Smooth muscle cell (in vitro differentiated cells): Measurements from ENCODE around the gene TEX264. TPM values are rescaled to one million over a fixed set of nuclear protein-coding genes. Genes with fewer than 3 reads are reported as not detected.

ENCODE experiments used
- DNase-seq: peaks from one replicate; lab custom pipeline; 2025; ENCODE audit not compliant: unreplicated experiment; lab: John Stamatoyannopoulos, UW
- H2AFZ ChIP-seq: fragments of 200-600 bp; sonication (generic); 2 replicates; pipeline ENCODE4 v1.6.0; 2016; ENCODE audit warnings: antibody characterized with exemption, low read depth, mild to moderate bottlenecking
- H3F3A ChIP-seq: fragments of 200-600 bp; sonication (generic); 2 replicates; pipeline ENCODE4 v1.6.0; 2017; ENCODE audit warnings: antibody characterized with exemption, low read depth
- H3K27ac ChIP-seq: fragments of 200-600 bp; sonication (generic); 2 replicates; pipeline ENCODE4 v1.5.1; 2016; ENCODE audit warnings: low read depth, mild to moderate bottlenecking
- H3K27me3 ChIP-seq: fragments of 200-600 bp; sonication (generic); 2 replicates; pipeline ENCODE4 v1.6.1; 2016; ENCODE audit warnings: low read depth, mild to moderate bottlenecking
- H3K36me3 ChIP-seq: fragments of 200-600 bp; sonication (generic); 2 replicates; pipeline ENCODE4 v1.5.1; 2016; ENCODE audit warnings: low read depth
- H3K4me1 ChIP-seq: fragments of 200-600 bp; sonication (generic); 2 replicates; pipeline ENCODE4 v1.5.1; 2016; ENCODE audit warnings: low read depth
- H3K4me2 ChIP-seq: fragments of 200-600 bp; sonication (generic); 2 replicates; pipeline ENCODE4 v1.6.0; 2016; ENCODE audit warnings: mild to moderate bottlenecking
- H3K4me3 ChIP-seq: fragments of 200-600 bp; sonication (generic); 2 replicates; pipeline ENCODE4 v1.5.1; 2016; ENCODE audit warnings: mild to moderate bottlenecking
- H3K79me2 ChIP-seq: fragments of 200-600 bp; sonication (generic); 2 replicates; pipeline ENCODE4 v1.6.0; 2016; ENCODE audit warnings: low read depth, mild to moderate bottlenecking
- H3K9ac ChIP-seq: fragments of 200-600 bp; sonication (generic); 2 replicates; pipeline ENCODE4 v1.6.0; 2016; ENCODE audit warnings: low read depth
- H3K9me3 ChIP-seq: fragments of 200-600 bp; sonication (generic); replicated peaks from 2 replicates; pipeline ENCODE4 v1.5.1; 2016; ENCODE audit warnings: low read depth
- H4K20me1 ChIP-seq: fragments of 200-600 bp; sonication (generic); 2 replicates; pipeline ENCODE4 v1.6.0; 2016; ENCODE audit warnings: low read depth
- WGBS: methylation state at CpG from one replicate; pipeline ENCODE4 v1.1.7; 2016; ENCODE audit warnings: low lambda C conversion rate; 5-methylcytosine and 5-hydroxymethylcytosine counted together
- polyA plus RNA-seq: library from polyadenylated mRNA; unstranded; fragments of >200 nt; fragmentation: Nextera tagmentation; extraction: Ambion mirVana; gene quantifications from 2 replicates; pipeline ENCODE4 v1.2.1, GENCODE V29; 2016
- total RNA-seq: library from RNA; depleted of rRNA; stranded (reverse); fragments of >200 nt; gene quantifications from 2 replicates; pipeline ENCODE4 v1.2.3, GENCODE V29; 2014
- TF ChIP-seq, protein P1 (sequence below): fragments of 200-600 bp; sonication (generic); IDR thresholded peaks from 2 replicates; pipeline ENCODE4 v1.5.1; 2017; ENCODE audit warnings: borderline replicate concordance, mild to moderate bottlenecking, antibody characterized with exemption; ENCODE audit not compliant: insufficient read depth, poor library complexity, severe bottlenecking

TEX264 gene
- total and polyA plus RNA-seq, 2 experiments from 2014 or later = 39.8 to 41.0 TPM

DNA sequence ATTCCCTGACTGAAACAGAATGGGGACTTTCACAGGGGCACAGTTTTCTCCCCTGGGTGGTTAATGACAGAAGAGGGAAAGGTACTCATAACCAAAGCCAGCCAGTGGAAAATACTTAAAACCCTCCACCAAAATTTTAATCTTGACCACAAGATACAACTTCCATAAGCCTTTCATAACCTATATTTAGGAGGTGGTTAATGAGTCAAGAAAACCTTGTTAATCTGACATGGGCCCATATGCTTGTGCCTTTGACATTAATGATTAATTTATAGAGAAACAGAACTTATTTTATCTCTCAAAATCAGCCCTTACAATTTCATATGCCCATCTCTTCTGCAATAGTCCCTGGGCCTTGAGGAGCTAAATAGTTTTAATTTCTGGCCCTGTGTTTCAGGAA lies 76.8 kb downstream of the TEX264 start:
- no peak overlapping the region for H3K4me2 ChIP-seq
- H3K9ac ChIP-seq = no peak overlapping the region
- H3K4me3 ChIP-seq = no peak overlapping the region
- no peak overlapping the region for H3K27ac ChIP-seq
- no peaks in the 10 kb centered on the region for H4K20me1 ChIP-seq
- H3K27me3 ChIP-seq = no peaks in the 10 kb centered on the region
- H3K4me1 ChIP-seq = no peaks in the 10 kb centered on the region
- no peaks in the 10 kb centered on the region for H3K9me3 ChIP-seq
- H3K36me3 ChIP-seq = no peaks in the 10 kb centered on the region
- no peaks in the 10 kb centered on the region for H3F3A ChIP-seq
- TF ChIP-seq, protein P1, sequence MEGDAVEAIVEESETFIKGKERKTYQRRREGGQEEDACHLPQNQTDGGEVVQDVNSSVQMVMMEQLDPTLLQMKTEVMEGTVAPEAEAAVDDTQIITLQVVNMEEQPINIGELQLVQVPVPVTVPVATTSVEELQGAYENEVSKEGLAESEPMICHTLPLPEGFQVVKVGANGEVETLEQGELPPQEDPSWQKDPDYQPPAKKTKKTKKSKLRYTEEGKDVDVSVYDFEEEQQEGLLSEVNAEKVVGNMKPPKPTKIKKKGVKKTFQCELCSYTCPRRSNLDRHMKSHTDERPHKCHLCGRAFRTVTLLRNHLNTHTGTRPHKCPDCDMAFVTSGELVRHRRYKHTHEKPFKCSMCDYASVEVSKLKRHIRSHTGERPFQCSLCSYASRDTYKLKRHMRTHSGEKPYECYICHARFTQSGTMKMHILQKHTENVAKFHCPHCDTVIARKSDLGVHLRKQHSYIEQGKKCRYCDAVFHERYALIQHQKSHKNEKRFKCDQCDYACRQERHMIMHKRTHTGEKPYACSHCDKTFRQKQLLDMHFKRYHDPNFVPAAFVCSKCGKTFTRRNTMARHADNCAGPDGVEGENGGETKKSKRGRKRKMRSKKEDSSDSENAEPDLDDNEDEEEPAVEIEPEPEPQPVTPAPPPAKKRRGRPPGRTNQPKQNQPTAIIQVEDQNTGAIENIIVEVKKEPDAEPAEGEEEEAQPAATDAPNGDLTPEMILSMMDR = no peak
- no peak overlapping the region for H2AFZ ChIP-seq
- no peaks in the 10 kb centered on the region for H3K79me2 ChIP-seq
- no peak for DNase-seq

DNA sequence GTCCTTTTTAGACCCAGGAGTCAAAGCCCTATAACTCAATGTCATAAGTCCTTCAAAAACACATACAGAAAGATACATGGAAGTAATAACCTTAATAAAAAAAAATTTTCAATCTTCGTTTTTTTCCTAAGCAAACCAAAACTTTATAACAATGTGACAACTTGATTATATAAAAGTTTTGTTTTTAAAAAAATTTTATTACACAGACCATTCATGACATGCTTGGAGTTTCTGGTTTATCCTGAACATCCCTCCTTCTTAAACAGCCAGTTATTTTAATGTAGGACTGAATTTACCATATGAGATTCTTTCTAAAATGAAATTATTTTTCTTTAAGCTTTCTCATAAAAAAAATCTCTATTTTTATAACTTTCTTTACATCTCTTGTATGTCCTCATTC lies 77.3 kb downstream of the TEX264 start:
- Histone ChIP-seq H3K9me3 (no peaks in the 10 kb centered on the region), H3K9ac (no peak overlapping the region), H3K4me1 (no peaks in the 10 kb centered on the region), H3K27ac (no peak overlapping the region), H3F3A (no peaks in the 10 kb centered on the region), H3K27me3 (no peaks in the 10 kb centered on the region), H3K36me3 (no peaks in the 10 kb centered on the region), H4K20me1 (no peaks in the 10 kb centered on the region), H3K4me3 (no peak overlapping the region), H3K79me2 (no peaks in the 10 kb centered on the region), H2AFZ (no peak overlapping the region), H3K4me2 (no peak overlapping the region)
- DNase-seq = no peak
- TF ChIP-seq, protein P1 = no peak
- WGBS = 33% methylated on average over 1 of the region's 1 CpG

DNA sequence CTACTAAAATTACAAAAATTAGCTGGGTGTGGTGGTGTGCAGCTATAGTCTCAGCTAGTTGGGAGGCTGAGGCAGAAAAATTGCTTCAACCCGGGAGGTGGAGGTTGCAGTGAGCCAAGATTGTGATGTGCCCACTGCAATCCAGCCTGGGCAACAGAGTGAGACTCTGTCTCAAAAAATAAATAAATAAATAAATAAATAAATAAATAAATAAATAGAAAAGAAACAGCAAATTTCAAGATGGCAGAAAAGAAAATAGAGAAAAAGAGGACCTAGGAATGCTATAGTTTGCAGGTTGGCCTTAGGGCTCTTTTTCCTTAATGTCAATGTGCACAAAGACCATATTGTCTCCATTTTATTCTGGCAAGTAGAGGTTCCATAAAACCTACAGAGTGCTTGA lies 79.8 kb downstream of the TEX264 start:
- no peak overlapping the region for H3K4me3 ChIP-seq
- no peaks in the 10 kb centered on the region for H3K36me3 ChIP-seq
- no peak overlapping the region for H3K4me2 ChIP-seq
- H2AFZ ChIP-seq = no peak overlapping the region
- H3K79me2 ChIP-seq = no peaks in the 10 kb centered on the region
- H3K9ac ChIP-seq = no peak overlapping the region
- no peaks in the 10 kb centered on the region for H3K9me3 ChIP-seq
- TF ChIP-seq, protein P1 = no peak
- DNase-seq = no peak
- H3K4me1 ChIP-seq = no peaks in the 10 kb centered on the region
- H4K20me1 ChIP-seq = no peaks in the 10 kb centered on the region
- WGBS = 96% methylated on average over 1 of the region's 1 CpG
- no peak overlapping the region for H3K27ac ChIP-seq
- H3K27me3 ChIP-seq = no peaks in the 10 kb centered on the region
- no peaks in the 10 kb centered on the region for H3F3A ChIP-seq

DNA sequence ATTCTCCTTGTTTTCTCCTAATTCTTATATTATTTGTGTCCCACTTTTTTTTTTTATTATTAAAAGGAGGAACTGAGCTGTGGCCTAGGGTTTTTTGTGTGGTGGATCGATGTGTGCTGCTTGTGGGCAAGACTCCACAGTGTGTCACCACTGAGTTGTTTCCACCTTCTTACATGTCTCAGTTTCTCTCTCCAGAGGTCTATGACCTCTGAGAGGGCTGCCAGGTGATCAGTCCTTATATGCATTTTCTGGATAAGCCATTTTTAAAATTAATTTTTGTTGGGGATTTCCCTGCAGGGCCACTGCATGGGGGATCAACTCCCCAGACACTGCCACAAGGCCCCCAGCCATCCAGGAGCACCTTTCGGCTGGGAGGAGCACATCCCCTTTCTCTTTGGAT lies 80.2 kb downstream of the TEX264 start:
- TF ChIP-seq, protein P1 = no peak
- Histone ChIP-seq H3K36me3 (no peaks in the 10 kb centered on the region), H3K9me3 (no peaks in the 10 kb centered on the region), H3K79me2 (no peaks in the 10 kb centered on the region), H3K27ac (no peak overlapping the region), H3K4me3 (no peak overlapping the region), H3K4me2 (no peak overlapping the region), H3K27me3 (no peaks in the 10 kb centered on the region), H2AFZ (no peak overlapping the region), H3F3A (no peaks in the 10 kb centered on the region), H4K20me1 (no peaks in the 10 kb centered on the region), H3K4me1 (no peaks in the 10 kb centered on the region), H3K9ac (no peak overlapping the region)
- 89% methylated on average over 2 of the region's 2 CpGs for WGBS
- DNase-seq = no peak
